ENCODE data around the gene CD2AP. TPM values are rescaled to one million over a fixed set of nuclear protein-coding genes. Genes with fewer than 3 reads are reported as not detected.
A peak's percentile ranks its signal among the peaks of the same experiment; 100 is the strongest.

The CD2AP gene
- total and polyA plus RNA-seq, 9 of the 15 experiments (the other 6 are each of a cell fraction or from before 2014, with no cell fraction given) = 9.4 to 69.7 (median 38.7) TPM

DNA sequence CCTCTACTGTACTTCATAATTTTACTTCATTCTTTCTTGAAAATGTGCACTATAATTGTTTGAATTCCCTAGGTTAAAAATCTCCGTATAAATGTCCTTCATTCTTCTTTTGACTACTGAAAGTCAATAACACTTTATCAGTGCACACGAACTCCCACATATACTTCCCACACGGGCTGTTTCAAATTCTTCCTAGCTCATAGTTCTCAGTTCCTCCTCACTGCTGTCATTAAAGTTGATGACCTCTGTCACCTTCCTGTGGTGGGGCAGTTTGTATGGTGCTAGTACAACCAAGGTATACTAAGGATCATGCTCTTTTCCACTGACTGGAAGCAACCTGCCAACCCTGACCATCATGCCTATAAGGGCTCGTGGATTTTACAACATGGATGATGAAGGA lies 40.0 kb upstream of the CD2AP start (continued):
- no peak for TF ChIP-seq HMG20A (CRISPR knock-in tag; conservative IDR thresholded peaks at IDR 0.05)
- peak in 1 of 2 experiments; percentile 41; a peak in 1 of 4 replicates for TF ChIP-seq FOXA3 (CRISPR knock-in tag; conservative IDR thresholded peaks at IDR 0.05 in 1 of 2, IDR thresholded peaks at IDR 0.05 in 1 of 2)
- TF ChIP-seq DPF2 (IDR thresholded peaks at IDR 0.05) = 0 out of 2 replicates have a peak, but pooled peaks have one; percentile 25
- no peak for TF ChIP-seq MIER1 (IDR thresholded peaks at IDR 0.05; ENCODE audit: low read depth)
- TF ChIP-seq, protein P1, sequence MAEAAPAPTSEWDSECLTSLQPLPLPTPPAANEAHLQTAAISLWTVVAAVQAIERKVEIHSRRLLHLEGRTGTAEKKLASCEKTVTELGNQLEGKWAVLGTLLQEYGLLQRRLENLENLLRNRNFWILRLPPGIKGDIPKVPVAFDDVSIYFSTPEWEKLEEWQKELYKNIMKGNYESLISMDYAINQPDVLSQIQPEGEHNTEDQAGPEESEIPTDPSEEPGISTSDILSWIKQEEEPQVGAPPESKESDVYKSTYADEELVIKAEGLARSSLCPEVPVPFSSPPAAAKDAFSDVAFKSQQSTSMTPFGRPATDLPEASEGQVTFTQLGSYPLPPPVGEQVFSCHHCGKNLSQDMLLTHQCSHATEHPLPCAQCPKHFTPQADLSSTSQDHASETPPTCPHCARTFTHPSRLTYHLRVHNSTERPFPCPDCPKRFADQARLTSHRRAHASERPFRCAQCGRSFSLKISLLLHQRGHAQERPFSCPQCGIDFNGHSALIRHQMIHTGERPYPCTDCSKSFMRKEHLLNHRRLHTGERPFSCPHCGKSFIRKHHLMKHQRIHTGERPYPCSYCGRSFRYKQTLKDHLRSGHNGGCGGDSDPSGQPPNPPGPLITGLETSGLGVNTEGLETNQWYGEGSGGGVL (CRISPR knock-in tag; IDR thresholded peaks at IDR 0.05) = no peak
- no peak for TF ChIP-seq PRPF4 (IDR thresholded peaks at IDR 0.05; ENCODE audit: insufficient read depth, low read depth, low read length, poor library complexity, severe bottlenecking)
- TF ChIP-seq ERF (CRISPR knock-in tag; IDR thresholded peaks at IDR 0.05) = no peak
- no peak for TF ChIP-seq PHF8 (IDR thresholded peaks at IDR 0.05; ENCODE audit: borderline replicate concordance, low read length)
- TF ChIP-seq, protein P2, sequence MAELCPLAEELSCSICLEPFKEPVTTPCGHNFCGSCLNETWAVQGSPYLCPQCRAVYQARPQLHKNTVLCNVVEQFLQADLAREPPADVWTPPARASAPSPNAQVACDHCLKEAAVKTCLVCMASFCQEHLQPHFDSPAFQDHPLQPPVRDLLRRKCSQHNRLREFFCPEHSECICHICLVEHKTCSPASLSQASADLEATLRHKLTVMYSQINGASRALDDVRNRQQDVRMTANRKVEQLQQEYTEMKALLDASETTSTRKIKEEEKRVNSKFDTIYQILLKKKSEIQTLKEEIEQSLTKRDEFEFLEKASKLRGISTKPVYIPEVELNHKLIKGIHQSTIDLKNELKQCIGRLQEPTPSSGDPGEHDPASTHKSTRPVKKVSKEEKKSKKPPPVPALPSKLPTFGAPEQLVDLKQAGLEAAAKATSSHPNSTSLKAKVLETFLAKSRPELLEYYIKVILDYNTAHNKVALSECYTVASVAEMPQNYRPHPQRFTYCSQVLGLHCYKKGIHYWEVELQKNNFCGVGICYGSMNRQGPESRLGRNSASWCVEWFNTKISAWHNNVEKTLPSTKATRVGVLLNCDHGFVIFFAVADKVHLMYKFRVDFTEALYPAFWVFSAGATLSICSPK (IDR thresholded peaks at IDR 0.05; ENCODE audit: borderline replicate concordance) = no peak
- TF ChIP-seq, protein P3, sequence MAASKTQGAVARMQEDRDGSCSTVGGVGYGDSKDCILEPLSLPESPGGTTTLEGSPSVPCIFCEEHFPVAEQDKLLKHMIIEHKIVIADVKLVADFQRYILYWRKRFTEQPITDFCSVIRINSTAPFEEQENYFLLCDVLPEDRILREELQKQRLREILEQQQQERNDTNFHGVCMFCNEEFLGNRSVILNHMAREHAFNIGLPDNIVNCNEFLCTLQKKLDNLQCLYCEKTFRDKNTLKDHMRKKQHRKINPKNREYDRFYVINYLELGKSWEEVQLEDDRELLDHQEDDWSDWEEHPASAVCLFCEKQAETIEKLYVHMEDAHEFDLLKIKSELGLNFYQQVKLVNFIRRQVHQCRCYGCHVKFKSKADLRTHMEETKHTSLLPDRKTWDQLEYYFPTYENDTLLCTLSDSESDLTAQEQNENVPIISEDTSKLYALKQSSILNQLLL (CRISPR knock-in tag; IDR thresholded peaks at IDR 0.05; ENCODE audit: borderline replicate concordance) = no peak
- no peak for TF ChIP-seq CREB1 (IDR thresholded peaks at IDR 0.05)
- no peak for TF ChIP-seq CREB1 (CRISPR knock-in tag; IDR thresholded peaks at IDR 0.05)
- no peak for TF ChIP-seq FOSL1 (tag; conservative IDR thresholded peaks at IDR 0.05)
- no peak for TF ChIP-seq TAF7 (tag; IDR thresholded peaks at IDR 0.05)
- TF ChIP-seq MBD2 (IDR thresholded peaks at IDR 0.05; ENCODE audit: borderline replicate concordance, low read depth) = no peak
- no peak for TF ChIP-seq KDM2B (CRISPR knock-in tag; IDR thresholded peaks at IDR 0.05)
- TF ChIP-seq, protein P4, sequence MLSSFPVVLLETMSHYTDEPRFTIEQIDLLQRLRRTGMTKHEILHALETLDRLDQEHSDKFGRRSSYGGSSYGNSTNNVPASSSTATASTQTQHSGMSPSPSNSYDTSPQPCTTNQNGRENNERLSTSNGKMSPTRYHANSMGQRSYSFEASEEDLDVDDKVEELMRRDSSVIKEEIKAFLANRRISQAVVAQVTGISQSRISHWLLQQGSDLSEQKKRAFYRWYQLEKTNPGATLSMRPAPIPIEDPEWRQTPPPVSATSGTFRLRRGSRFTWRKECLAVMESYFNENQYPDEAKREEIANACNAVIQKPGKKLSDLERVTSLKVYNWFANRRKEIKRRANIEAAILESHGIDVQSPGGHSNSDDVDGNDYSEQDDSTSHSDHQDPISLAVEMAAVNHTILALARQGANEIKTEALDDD (IDR thresholded peaks at IDR 0.05) = no peak
- TF ChIP-seq SREBF2 (CRISPR knock-in tag; IDR thresholded peaks at IDR 0.05) = no peak
- TF ChIP-seq, protein P5, sequence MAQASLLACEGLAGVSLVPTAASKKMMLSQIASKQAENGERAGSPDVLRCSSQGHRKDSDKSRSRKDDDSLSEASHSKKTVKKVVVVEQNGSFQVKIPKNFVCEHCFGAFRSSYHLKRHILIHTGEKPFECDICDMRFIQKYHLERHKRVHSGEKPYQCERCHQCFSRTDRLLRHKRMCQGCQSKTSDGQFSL (CRISPR knock-in tag; IDR thresholded peaks at IDR 0.05) = no peak
- TF ChIP-seq, protein P5 (tag; IDR thresholded peaks at IDR 0.05) = no peak
- TF ChIP-seq CHD1 (IDR thresholded peaks at IDR 0.05; ENCODE audit: low read length) = no peak
- no peak for TF ChIP-seq ZNF584 (CRISPR knock-in tag; IDR thresholded peaks at IDR 0.05; ENCODE audit: low read depth)
- TF ChIP-seq ESRRA (IDR thresholded peaks at IDR 0.05; ENCODE audit: borderline replicate concordance, low read depth) = peak; percentile 62
- no peak for TF ChIP-seq TRIM28 (IDR thresholded peaks at IDR 0.05)
